T-helper 17 cell (primary cell): Measurements from ENCODE around the gene DCAF4L1. TPM values are rescaled to one million over a fixed set of nuclear protein-coding genes. Genes with fewer than 3 reads are reported as not detected.

Source experiments
- ATAC-seq: fragments of 150-1000 bp; cut with Tn5 transposase; 2 replicates; pipeline ENCODE4 v1.10.0; 2021; ENCODE audit warnings: mild to moderate bottlenecking, moderate library complexity
- DNase-seq, 3 donors: peaks; one replicate each; pipeline versions ENCODE4 v3.0.0 to v3.0.0-alpha.2; 2020 to 2021
- H3K9me3 ChIP-seq: one replicate; pipeline ENCODE4 v1.7.0; 2013; ENCODE audit warnings: low read length, mild to moderate bottlenecking; ENCODE audit not compliant: control insufficient read depth, poor library complexity, severe bottlenecking
- H3K27ac Mint-ChIP-seq: one replicate; pipeline ENCODE4 v1.8.0; 2022; ENCODE audit warnings: mild to moderate bottlenecking, moderate library complexity, mixed read lengths
- H3K27me3 Mint-ChIP-seq: one replicate; pipeline ENCODE4 v1.8.0; 2022; ENCODE audit warnings: mixed read lengths
- H3K36me3 Mint-ChIP-seq: one replicate; pipeline ENCODE4 v1.8.0; 2022; ENCODE audit warnings: low read depth, mixed read lengths
- H3K4me1 Mint-ChIP-seq: one replicate; pipeline ENCODE4 v1.8.0; 2022; ENCODE audit warnings: mild to moderate bottlenecking, mixed read lengths
- H3K4me3 Mint-ChIP-seq: one replicate; pipeline ENCODE4 v1.8.0; 2022; ENCODE audit warnings: mild to moderate bottlenecking, moderate library complexity, mixed read lengths
- total RNA-seq, 4 donors: library from RNA in 2 of 4; stranded (reverse) in 2 of 4; gene quantifications; one replicate each; pipeline ENCODE4 v1.2.3 and lab custom pipeline; 2022 to 2026

DCAF4L1 gene
- total RNA-seq, 2 donors from 2014 or later, result 0.10 to 0.25 TPM

GRCh38 chr4:41994461-41994985 lies 13.0 kb downstream of the DCAF4L1 start:
- no peaks in the 10 kb centered on the region for H3K9me3 ChIP-seq
- DNase-seq (no peak), ATAC-seq (no peak)
- H3K4me3 Mint-ChIP-seq, result no peak overlapping the region
- H3K36me3 Mint-ChIP-seq, result peaks cover 3% of the 10 kb centered on the region
- H3K27ac Mint-ChIP-seq, result no peak overlapping the region
- no peaks in the 10 kb centered on the region for H3K27me3 Mint-ChIP-seq
- H3K4me1 Mint-ChIP-seq, result peaks cover 25% of the 10 kb centered on the region

GRCh38 chr4:41998019-41998418 lies 16.5 kb downstream of the DCAF4L1 start:
- H3K27me3 Mint-ChIP-seq, result no peaks in the 10 kb centered on the region
- peaks cover 3% of the 10 kb centered on the region for H3K36me3 Mint-ChIP-seq
- ATAC-seq (no peak), DNase-seq (no peak)
- H3K4me3 Mint-ChIP-seq, result no peak overlapping the region
- no peak overlapping the region for H3K27ac Mint-ChIP-seq
- peaks cover 16% of the 10 kb centered on the region for H3K4me1 Mint-ChIP-seq
- no peaks in the 10 kb centered on the region for H3K9me3 ChIP-seq

GRCh38 chr4:41999321-41999720 lies 17.8 kb downstream of the DCAF4L1 start:
- Mint-ChIP-seq H3K36me3 (peaks cover 3% of the 10 kb centered on the region), H3K27me3 (no peaks in the 10 kb centered on the region), H3K4me3 (no peak overlapping the region), H3K4me1 (peaks cover 27% of the 10 kb centered on the region), H3K27ac (no peak overlapping the region)
- no peak for ATAC-seq
- no peaks in the 10 kb centered on the region for H3K9me3 ChIP-seq
- no peak for DNase-seq

- H3K4me1 Mint-ChIP-seq, result peaks cover 44% of the 10 kb centered on the region
- no peak overlapping the region for H3K27ac Mint-ChIP-seq
- DNase-seq, result no peak
- H3K9me3 ChIP-seq, result no peaks in the 10 kb centered on the region
- ATAC-seq, result no peak
- H3K4me3 Mint-ChIP-seq, result no peak overlapping the region
- H3K36me3 Mint-ChIP-seq, result peaks cover 18% of the 10 kb centered on the region
- no peaks in the 10 kb centered on the region for H3K27me3 Mint-ChIP-seq
These were observed 26.6 kb downstream of the DCAF4L1 start for GRCh38 chr4:42008011-42008786.

- peaks cover 10% of the 10 kb centered on the region for H3K36me3 Mint-ChIP-seq
- peaks cover 36% of the 10 kb centered on the region for H3K4me1 Mint-ChIP-seq
- DNase-seq (no peak), ATAC-seq (no peak)
- H3K4me3 Mint-ChIP-seq, result no peak overlapping the region
- H3K27me3 Mint-ChIP-seq, result no peaks in the 10 kb centered on the region
- peak overlapping the region; percentile 39 for H3K27ac Mint-ChIP-seq
- H3K9me3 ChIP-seq, result no peaks in the 10 kb centered on the region
These were observed 33.9 kb downstream of the DCAF4L1 start for GRCh38 chr4:42015438-42015837.

GRCh38 chr4:42018451-42018850 lies 36.9 kb downstream of the DCAF4L1 start:
- no peak for ATAC-seq
- Mint-ChIP-seq H3K36me3 (peaks cover 8% of the 10 kb centered on the region), H3K4me1 (peaks cover 22% of the 10 kb centered on the region), H3K27ac (no peak overlapping the region), H3K27me3 (no peaks in the 10 kb centered on the region), H3K4me3 (no peak overlapping the region)
- DNase-seq, result no peak
- H3K9me3 ChIP-seq, result no peaks in the 10 kb centered on the region

Other genes with a start within 250 kb of the DCAF4L1 start
- gene PHOX2B, start 233.0 kb upstream of the DCAF4L1 start, total RNA-seq, result not detected
- gene TMEM33, start 46.3 kb upstream of the DCAF4L1 start, total RNA-seq, result 10 to 100 TPM; 26.1 to 29.5 TPM
- 10 to 100 TPM; 23.8 to 25.8 TPM for gene SLC30A9, start 8.8 kb downstream of the DCAF4L1 start, total RNA-seq
- gene BEND4, start 170.9 kb downstream of the DCAF4L1 start, total RNA-seq, result under 1 TPM; 0.42 to 0.47 TPM